ENCODE data around the gene DNAJC13.

DNAJC13 gene

GRCh38 chr3:132407025-132407424 is 10.3 kb upstream of the DNAJC13 start:
- no peak for DNase-seq

DNA sequence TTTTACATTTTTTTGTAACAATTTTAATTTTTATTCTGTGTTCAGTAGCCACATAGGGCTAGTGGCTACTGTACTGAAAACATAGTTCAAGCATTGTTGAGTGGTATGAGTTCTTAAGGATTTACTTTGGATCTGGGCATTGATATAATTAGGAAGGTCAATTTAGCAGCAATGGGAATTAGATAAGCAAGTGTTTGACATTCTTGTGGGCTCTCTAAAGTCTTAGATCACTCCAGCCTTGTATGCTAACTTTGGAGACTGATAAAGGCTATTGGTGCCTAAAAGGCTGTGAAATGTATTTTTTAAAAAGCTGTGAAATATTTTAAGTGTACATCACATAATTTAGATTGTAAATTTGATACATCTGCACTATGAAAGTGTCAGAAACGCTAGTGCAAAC is 2.5 kb upstream of the DNAJC13 start:
- no peak for DNase-seq

DNA sequence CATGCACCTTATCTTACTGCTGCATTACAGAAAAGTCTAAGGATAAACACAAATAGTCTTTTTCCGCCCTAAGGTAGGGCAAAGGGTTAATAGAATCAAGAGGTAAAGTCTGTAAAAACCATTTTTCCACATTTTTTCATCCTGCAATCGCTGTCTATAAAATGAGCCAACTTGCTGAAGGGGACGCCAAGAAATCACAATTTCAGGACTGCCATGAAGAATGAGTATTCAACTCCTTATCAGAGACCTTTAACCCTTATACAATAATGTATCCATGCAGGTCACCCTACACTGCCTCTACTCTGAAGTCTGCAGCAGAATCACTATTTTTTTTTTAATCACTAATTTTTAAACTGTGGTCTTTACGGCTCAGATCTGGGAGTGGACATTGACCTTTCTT is 1.1 kb upstream of the DNAJC13 start:
- no peak for DNase-seq

DNA sequence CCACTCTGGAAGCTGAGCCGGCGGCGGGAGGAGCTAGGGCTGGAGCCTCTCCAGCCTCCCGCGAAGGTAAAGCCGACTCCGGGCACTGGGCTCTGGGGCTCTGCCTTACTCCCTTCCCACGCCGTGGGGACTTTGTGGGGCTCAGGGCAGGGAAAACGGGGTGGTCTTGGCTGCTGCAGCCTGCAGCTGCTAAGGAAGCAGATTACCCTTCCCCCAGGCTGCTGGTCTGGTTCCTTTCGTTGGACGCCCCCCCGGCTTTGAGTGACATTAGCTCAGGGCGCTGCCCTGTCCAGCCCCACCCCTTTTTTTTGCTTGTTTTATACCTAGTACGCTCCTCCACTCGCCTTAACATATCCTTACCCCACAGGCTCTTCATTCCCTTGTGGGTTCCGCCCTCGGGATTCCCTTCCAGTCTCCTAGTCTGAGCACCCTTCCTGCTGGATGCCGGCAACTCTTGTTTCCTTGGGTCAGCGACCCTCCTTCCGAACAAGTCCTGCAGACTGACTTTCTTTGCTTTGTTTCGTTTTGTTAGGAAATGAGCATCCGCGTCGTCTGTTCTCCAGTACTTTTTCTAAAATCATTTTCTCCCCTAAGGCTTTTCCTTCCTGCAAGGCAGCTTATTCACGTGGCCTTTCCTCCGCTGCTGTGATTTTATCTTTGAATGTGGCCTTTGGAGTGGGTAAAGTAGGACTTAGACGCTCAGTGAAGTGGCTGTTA is 551 bp downstream of the DNAJC13 start:
- DNase-seq, result no peak

DNA sequence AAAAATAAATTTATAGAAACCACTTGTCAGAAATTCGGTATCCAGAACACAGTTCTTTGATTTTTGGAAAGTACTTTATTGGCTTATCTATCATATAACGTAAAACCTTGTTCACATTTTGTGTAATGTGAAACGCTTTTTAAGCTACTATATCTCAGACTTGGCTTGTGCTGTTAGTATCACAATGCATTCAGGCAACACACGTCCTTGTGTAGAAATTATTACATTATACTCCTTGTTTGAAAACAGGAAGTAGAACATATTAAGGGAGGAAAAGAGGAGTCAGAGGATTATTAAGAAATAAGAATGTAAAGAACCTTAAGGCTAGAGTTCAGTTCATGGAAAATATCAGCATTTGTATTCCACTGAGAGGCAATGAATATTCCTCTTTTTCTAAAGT is 1.6 kb downstream of the DNAJC13 start:
- no peak for DNase-seq

DNA sequence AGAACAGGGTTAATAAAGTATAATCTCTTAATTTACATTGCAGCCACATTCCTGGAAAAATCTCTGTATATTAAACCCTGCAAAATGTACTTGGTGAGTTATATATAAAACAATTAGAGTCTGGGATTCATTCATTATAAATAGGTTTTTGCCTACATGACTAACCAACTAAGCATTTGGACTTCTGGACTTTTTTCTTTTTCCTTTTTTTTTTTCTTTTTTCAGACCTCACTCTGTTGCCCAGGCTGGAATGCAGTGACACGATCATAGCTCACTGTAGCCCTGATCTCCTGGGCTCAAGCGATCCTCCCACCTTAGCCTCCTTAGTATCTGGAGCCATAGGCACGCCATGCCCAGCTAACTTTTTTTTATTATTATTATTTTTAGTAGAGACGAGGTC is 4.5 kb downstream of the DNAJC13 start:
- DNase-seq, result no peak

DNA sequence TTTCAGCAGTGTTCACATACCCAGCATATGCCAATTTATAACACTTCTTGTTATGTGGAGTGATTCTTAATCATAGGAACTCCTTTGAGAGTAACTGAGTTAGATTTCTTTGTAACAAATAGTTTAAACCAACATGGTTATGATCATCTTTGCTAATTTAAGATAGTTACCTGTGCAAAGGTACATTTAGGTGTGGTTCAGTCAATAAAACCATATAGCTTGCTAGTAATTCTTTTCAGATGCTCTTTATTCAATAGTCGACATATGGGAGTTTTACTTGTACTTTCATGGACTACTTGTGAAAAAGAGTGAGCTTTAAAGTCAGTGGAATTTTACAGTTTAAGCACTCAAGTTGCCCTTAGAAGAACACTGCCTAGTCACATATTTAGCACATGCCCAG is 5.2 kb downstream of the DNAJC13 start:
- DNase-seq, result no peak

- no peak for DNase-seq
Measured at GRCh38 chr3:132432639-132433038, 15.3 kb downstream of the DNAJC13 start.

- DNase-seq, result no peak
Measured at GRCh38 chr3:132433121-132433520, 15.8 kb downstream of the DNAJC13 start.

GRCh38 chr3:132435224-132435910 is 18.1 kb downstream of the DNAJC13 start:
- no peak for DNase-seq

- no peak for DNase-seq
Measured at GRCh38 chr3:132435911-132436425, 18.7 kb downstream of the DNAJC13 start.

DNA sequence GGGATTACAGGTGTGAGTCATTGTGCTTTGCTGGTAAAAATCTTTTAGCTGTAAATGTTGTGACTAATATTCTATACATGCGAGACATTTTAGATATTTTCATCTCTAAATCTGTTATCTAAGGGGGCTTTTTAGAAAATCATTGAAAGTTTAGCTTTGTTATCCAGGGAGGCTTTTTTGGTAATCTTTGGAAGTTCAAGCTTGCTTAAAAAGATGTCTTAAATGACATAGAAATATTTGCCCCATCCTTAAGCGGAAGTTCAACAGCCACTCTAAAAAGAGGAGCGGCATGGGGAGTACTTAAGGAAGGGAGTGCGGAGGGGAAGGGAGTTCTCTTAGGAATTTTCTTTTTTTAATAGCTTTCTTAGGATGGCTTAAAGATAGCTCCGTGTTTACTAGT is 26.1 kb downstream of the DNAJC13 start:
- no peak for DNase-seq

DNA sequence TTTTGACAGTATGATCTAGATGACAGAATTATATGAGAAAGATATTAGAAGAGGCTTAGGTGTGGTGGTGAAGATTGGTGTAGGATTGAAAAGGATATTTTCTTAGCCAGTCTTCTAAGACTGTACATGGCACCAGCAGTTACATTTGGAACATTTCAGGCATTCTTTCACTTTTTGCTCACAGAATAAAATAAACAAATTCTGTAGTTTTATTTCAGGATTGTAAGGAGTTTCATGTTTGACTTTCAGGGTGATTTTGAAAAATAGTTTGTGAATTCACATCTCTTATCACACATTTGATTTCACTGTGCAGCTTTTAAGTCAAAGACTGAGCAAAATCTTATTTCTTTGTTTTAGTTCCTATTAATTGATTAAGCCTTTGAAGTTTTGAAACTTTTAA is 27.1 kb downstream of the DNAJC13 start:
- no peak for DNase-seq

GRCh38 chr3:132445817-132446216 is 28.5 kb downstream of the DNAJC13 start:
- no peak for DNase-seq

DNA sequence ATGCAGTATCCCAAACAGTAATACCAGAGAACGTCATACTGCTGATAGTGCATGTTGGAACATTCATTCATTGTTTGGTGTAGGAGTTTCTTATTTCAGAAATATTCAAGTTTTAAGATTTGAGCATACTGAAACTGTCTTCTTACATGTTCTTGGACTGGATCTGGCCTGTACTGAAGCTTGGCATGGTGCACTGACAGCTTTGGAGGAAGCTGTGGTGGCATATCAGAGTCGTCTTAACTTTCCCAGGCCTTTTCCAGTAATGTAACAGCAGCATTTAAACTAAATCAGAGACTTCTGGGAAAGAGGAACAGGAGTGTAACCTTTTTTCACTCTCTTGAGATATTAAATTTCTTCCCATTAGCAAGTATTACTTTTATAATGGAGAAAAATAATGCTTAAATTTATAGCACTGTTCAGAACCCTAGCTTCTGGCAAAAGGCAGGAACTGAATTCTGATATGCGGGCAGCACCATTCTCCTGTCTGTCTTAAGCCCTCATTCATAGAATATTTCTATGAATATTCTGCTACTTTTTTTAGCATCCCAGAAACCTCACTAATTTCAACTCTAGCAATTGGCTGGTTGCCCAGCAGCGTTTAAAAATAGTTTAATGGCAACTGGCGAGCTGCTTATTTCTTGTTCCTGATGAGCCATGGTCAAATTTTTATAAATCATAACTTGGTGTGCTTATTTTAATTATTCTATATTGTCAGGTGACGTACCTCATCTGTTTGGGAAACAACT is 31.1 kb downstream of the DNAJC13 start:
- no peak for DNase-seq

DNA sequence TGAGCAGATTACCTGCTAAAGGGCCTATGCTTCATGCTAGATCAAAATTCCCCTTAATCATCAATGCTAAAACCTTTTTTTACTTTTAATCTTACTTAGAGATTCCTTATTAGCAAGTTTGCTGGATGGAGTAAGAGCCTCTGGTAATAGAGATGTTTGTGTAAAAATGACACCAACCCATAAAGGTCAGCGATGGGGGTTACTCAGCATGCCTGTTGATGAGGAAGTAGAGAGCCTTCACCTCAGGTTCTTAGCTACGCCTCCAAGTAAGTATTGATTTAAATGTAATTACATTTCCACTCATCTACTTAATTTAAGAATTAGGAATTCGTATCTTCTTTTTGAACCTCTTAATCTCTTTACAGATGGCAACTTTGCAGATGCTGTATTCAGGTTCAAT is 38.8 kb downstream of the DNAJC13 start:
- DNase-seq, result no peak

DNA sequence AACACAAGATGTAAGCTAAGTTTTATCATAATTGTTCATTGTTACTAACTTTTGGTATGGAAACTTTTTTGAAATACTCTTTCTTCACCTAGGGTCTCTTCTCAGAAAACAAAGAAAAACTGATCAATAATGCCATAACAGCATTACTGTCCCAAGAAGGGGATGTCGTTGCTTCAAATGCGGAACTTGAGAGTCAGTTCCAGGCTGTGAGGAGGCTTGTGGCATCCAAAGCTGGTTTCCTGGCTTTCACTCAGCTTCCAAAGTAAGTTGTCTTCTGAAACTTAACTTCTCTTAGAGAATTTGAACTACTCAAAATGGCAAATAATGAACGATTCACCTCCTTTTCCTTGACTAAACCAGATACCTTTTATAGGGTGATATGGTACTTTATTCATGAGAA is 39.3 kb downstream of the DNAJC13 start:
- no peak for DNase-seq

DNA sequence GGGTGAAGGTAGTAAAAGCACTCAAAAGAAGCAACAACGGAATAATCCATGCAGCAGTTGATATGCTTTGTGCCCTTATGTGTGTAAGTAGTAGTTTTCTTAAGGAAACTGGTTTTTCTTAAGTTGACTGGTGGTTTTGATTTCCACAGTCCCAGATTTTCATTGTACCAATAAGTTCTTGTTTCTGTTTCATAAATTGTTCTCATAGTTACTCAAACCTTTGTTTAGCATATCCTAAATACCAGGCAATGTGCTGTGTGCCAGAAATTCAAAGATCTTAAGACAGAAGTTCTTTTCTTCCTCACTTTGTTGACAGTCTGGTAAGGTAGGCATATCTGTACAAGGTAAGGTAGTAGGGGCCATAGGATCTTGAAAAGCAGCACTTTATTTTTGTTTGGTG is 40.0 kb downstream of the DNAJC13 start:
- DNase-seq, result no peak

DNA sequence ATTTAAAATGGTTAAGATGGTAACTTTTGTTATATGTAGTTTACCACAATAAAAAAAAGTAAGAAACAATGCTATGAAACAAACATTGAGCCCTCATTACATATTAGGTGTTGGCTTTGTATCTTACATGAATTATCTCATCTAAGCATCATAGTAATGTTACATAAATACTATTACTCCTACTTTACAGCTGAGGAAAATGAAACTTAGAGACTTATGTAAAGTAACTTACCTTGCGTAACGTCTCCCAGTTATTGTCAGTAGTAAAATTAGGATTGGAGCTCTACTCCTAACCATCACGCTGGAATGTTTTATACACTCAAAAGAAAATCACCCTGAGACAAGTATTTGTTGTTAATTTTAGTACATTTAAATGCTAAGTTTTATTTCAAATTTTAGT is 42.2 kb downstream of the DNAJC13 start:
- no peak for DNase-seq

GRCh38 chr3:132461544-132461943 is 44.2 kb downstream of the DNAJC13 start:
- DNase-seq, result no peak

DNA sequence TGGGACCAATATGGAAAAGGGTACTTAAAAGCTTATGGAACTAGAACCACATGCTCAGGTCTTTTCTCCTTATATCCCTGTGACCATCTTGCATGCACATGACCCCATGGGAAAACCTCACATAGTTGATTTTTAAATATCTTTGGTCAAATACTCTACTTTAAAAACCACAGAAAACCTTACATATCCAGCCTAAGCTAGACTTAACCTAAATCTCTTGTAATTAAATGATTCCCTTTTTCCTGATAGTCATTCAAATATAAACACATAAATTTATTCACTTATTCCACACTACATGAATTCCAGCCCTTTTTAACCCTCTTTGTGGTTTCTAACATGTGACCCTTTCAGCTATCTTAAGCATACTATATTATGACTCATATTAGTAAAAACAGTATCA is 46.8 kb downstream of the DNAJC13 start:
- DNase-seq, result no peak

DNA sequence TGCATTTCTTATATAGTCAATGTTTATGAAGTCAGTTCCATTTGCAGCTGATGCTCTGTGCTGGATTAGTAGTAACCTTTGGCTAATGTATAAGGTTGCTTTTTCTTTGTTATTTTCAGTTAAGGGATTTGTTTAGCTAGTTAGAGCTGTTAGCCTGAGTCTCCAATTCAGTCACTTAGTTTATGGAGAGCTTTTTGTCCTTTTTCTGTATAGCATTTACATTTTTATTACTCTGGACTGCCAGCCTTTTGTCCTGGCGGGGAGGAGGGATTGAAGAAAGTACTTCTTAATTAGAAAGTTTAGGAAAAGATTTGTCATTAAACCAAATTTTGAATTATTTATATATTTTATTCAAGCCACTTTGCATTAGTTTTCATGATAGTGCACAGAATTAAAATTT is 52.0 kb downstream of the DNAJC13 start:
- no peak for DNase-seq

DNA sequence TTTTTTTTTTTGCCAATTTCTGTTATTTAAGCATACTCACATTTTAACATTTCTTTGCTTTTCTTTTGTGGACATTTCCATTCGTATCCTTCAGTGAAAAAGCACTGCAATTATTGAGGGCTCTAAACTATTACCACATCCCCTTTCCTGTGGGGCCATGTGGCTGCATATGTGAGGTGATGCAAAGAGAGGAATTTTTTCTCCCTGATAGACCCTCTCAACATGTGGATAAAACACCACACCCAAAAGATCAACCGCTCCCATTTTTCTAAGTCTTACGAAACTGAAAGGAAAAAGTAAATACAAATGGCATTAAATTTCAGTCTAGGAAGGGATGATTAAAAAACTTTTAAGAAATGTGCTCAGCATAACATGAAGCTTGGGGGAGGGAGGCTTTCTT is 68.8 kb downstream of the DNAJC13 start:
- no peak for DNase-seq

- DNase-seq, result no peak
Measured at GRCh38 chr3:132488151-132488550, 70.8 kb downstream of the DNAJC13 start.
